GM12878 (cell line): ENCODE results near the gene FSIP1.

Experiments
- CREB1 ChIP-seq: IDR thresholded peaks from 2 replicates; pipeline ENCODE4 v1.6.1; 2012; ENCODE audit warnings: low read depth, mild to moderate bottlenecking, inconsistent platforms
- TF ChIP-seq, protein P1 (sequence below): fragments of 450-650 bp; conservative IDR thresholded peaks from 2 replicates; pipeline ENCODE4 v1.6.1; 2017; ENCODE audit warnings: mild to moderate bottlenecking, moderate library complexity
- TF ChIP-seq, protein P2 (sequence below), 3 experiments: IDR thresholded peaks in 2 of 3; conservative IDR thresholded peaks in 1 of 3; 2 replicates each; pipeline ENCODE4 v1.5.1; 2011; ENCODE audit warnings: low read depth in 3 of 3, low read length in 3 of 3, mild to moderate bottlenecking in 3 of 3, control low read depth in 2 of 3, moderate library complexity in 2 of 3, inconsistent platforms in 1 of 3, mixed read lengths in 1 of 3; ENCODE audit not compliant: control insufficient read depth in 2 of 3, insufficient read depth in 1 of 3; ENCODE audit errors: extremely low read depth in 1 of 3

DNA sequence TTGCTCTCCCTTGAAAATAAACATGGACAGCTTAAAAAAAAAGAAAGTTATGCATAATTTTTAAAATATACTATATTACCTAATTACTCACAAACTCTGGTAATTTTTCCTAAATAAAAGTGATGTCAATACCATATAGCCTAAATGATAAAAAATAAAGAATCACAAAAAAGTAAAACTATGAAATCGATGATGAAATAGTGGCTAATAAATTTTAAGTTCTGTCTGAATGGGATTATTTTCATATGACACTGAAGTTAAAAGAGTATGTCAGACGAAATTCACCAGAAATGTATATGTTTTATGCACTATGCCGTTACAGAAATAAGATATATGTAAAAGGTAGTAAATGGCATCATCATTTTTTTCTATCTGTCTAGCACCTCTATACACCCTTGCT is 51.4 kb downstream of the FSIP1 start:
- TF ChIP-seq, protein P1, sequence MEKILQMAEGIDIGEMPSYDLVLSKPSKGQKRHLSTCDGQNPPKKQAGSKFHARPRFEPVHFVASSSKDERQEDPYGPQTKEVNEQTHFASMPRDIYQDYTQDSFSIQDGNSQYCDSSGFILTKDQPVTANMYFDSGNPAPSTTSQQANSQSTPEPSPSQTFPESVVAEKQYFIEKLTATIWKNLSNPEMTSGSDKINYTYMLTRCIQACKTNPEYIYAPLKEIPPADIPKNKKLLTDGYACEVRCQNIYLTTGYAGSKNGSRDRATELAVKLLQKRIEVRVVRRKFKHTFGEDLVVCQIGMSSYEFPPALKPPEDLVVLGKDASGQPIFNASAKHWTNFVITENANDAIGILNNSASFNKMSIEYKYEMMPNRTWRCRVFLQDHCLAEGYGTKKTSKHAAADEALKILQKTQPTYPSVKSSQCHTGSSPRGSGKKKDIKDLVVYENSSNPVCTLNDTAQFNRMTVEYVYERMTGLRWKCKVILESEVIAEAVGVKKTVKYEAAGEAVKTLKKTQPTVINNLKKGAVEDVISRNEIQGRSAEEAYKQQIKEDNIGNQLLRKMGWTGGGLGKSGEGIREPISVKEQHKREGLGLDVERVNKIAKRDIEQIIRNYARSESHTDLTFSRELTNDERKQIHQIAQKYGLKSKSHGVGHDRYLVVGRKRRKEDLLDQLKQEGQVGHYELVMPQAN, result no peak
- TF ChIP-seq, protein P2, sequence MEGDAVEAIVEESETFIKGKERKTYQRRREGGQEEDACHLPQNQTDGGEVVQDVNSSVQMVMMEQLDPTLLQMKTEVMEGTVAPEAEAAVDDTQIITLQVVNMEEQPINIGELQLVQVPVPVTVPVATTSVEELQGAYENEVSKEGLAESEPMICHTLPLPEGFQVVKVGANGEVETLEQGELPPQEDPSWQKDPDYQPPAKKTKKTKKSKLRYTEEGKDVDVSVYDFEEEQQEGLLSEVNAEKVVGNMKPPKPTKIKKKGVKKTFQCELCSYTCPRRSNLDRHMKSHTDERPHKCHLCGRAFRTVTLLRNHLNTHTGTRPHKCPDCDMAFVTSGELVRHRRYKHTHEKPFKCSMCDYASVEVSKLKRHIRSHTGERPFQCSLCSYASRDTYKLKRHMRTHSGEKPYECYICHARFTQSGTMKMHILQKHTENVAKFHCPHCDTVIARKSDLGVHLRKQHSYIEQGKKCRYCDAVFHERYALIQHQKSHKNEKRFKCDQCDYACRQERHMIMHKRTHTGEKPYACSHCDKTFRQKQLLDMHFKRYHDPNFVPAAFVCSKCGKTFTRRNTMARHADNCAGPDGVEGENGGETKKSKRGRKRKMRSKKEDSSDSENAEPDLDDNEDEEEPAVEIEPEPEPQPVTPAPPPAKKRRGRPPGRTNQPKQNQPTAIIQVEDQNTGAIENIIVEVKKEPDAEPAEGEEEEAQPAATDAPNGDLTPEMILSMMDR (IDR thresholded peaks at IDR 0.05 in 2 of 3, conservative IDR thresholded peaks at IDR 0.05 in 1 of 3; ENCODE audit: control insufficient read depth in 2 of 3, extremely low read depth in 1 of 3, insufficient read depth in 1 of 3, low read depth in 3 of 3, low read length in 3 of 3), result no peak
- TF ChIP-seq CREB1, result no peak
